OCI-LY3 (cell line): ENCODE measurements around the gene LINGO4.
A peak's percentile ranks its signal among the peaks of the same experiment; 100 is the strongest.
"Not testable (repeated sequence)": the region's sequence is repeated elsewhere in the genome, so short reads cannot be mapped to it uniquely, and the experiment has no call there.

Source experiments
- H2AFZ ChIP-seq: fragments of 200-600, 300-600 bp; shearing (Covaris generic); 2 replicates; pipeline ENCODE4 v1.6.0; 2014; ENCODE audit warnings: antibody characterized with exemption, low read depth, low read length
- H3K27ac ChIP-seq: fragments of 200-600, 300-600 bp; sonication (generic); 2 replicates; pipeline ENCODE4 v1.5.1; 2014; ENCODE audit warnings: mild to moderate bottlenecking, low read length, moderate library complexity, mixed read lengths
- H3K27me3 ChIP-seq: fragments of 200-600, 300-600 bp; sonication (generic); 2 replicates; pipeline ENCODE4 v1.6.1; 2014; ENCODE audit warnings: low read depth, low read length, mixed read lengths
- H3K36me3 ChIP-seq: fragments of 200-600, 300-600 bp; sonication (generic); replicated peaks from 2 replicates; pipeline ENCODE3; 2014; ENCODE audit warnings: low read depth, low read length, mixed read lengths
- H3K4me1 ChIP-seq: fragments of 300-600, 200-600 bp; sonication (generic); 2 replicates; pipeline ENCODE4 v1.6.1; 2014; ENCODE audit warnings: low read length, mixed read lengths
- H3K4me2 ChIP-seq: fragments of 200-600, 300-600 bp; sonication (generic); 2 replicates; pipeline ENCODE4 v1.6.1; 2014; ENCODE audit warnings: low read length, mixed read lengths
- H3K4me3 ChIP-seq: fragments of 300-600, 200-600 bp; sonication (generic); 2 replicates; pipeline ENCODE4 v1.5.1; 2014; ENCODE audit warnings: antibody characterized with exemption, mild to moderate bottlenecking, low read length, moderate library complexity
- H3K79me2 ChIP-seq: fragments of 300-600, 200-600 bp; shearing (Covaris generic); 2 replicates; pipeline ENCODE4 v1.6.1; 2014; ENCODE audit warnings: mild to moderate bottlenecking, low read length, mixed read lengths
- H3K9ac ChIP-seq: fragments of 300-600, 200-600 bp; shearing (Covaris generic); 2 replicates; pipeline ENCODE4 v1.6.0; 2014; ENCODE audit warnings: mild to moderate bottlenecking, low read length, moderate library complexity
- H3K9me3 ChIP-seq: fragments of 200-600, 300-600 bp; shearing (Covaris generic); 2 replicates; pipeline ENCODE4 v1.6.1; 2014; ENCODE audit warnings: low read length, mixed read lengths; ENCODE audit not compliant: insufficient read depth
- H4K20me1 ChIP-seq: fragments of 200-600, 300-600 bp; sonication (generic); 2 replicates; pipeline ENCODE4 v1.6.1; 2016; ENCODE audit warnings: low read length, mixed read lengths; ENCODE audit not compliant: insufficient read depth
- CTCF ChIP-seq: fragments of 200-600, 300-600 bp; sonication (generic); IDR thresholded peaks from 2 replicates; pipeline ENCODE4 v1.5.1; 2014; ENCODE audit warnings: antibody characterized with exemption, low read length, low read depth
- EZH2phosphoT487 ChIP-seq: fragments of 200-600 bp; shearing (Covaris generic); IDR thresholded peaks from 2 replicates; pipeline ENCODE4 v1.6.1; 2018; ENCODE audit warnings: antibody characterized with exemption, mixed run types, low read depth

Gene LINGO4

GRCh38 chr1:151774256-151774922, 30.8 kb downstream of the LINGO4 start:
- Histone ChIP-seq H3K36me3 (peaks cover 11% of the 10 kb centered on the region), H3K79me2 (no peaks in the 10 kb centered on the region), H3K4me2 (no peak overlapping the region), H3K4me1 (no peaks in the 10 kb centered on the region), H3K9me3 (no peaks in the 10 kb centered on the region), H3K4me3 (no peak overlapping the region), H3K9ac (no peak overlapping the region), H2AFZ (no peak overlapping the region), H3K27ac (no peak overlapping the region), H4K20me1 (no peaks in the 10 kb centered on the region), H3K27me3 (no peaks in the 10 kb centered on the region)
- TF ChIP-seq EZH2phosphoT487 (no peak), CTCF (no peak)

DNA sequence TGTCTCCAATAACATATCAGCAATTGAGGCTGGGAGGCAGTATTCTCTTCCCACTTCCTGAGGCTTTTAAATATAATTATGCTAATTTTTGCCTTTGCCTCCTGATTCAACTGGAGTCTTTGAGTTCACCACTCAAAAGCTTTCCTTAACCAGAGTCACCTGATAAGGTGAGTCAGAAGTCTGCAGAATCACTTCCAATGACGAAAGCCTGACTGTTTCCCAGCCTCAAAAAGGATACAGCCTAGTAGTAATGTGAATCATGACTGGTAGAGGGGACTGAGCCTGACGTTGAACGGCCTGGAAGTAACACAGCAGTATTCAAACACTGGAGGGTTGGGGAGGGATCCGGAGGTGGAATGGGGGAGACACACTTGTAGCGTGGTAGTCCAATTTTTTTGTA, 31.5 kb downstream of the LINGO4 start:
- no peak overlapping the region for H2AFZ ChIP-seq
- no peak overlapping the region for H3K4me3 ChIP-seq
- no peaks in the 10 kb centered on the region for H3K9me3 ChIP-seq
- H3K4me1 ChIP-seq = no peaks in the 10 kb centered on the region
- H3K36me3 ChIP-seq = peaks cover 11% of the 10 kb centered on the region
- no peaks in the 10 kb centered on the region for H3K27me3 ChIP-seq
- TF ChIP-seq CTCF = no peak
- no peak for TF ChIP-seq EZH2phosphoT487
- H3K9ac ChIP-seq = no peak overlapping the region
- no peak overlapping the region for H3K4me2 ChIP-seq
- no peaks in the 10 kb centered on the region for H3K79me2 ChIP-seq
- H4K20me1 ChIP-seq = no peaks in the 10 kb centered on the region
- no peak overlapping the region for H3K27ac ChIP-seq

GRCh38 chr1:151769270-151769669, 35.9 kb downstream of the LINGO4 start:
- H3K4me3 ChIP-seq, H4K20me1 ChIP-seq, H3K27me3 ChIP-seq, H3K79me2 ChIP-seq, H3K9me3 ChIP-seq, H3K9ac ChIP-seq, H2AFZ ChIP-seq, H3K4me2 ChIP-seq, H3K4me1 ChIP-seq, H3K36me3 ChIP-seq, H3K27ac ChIP-seq: not testable (repeated sequence)

DNA sequence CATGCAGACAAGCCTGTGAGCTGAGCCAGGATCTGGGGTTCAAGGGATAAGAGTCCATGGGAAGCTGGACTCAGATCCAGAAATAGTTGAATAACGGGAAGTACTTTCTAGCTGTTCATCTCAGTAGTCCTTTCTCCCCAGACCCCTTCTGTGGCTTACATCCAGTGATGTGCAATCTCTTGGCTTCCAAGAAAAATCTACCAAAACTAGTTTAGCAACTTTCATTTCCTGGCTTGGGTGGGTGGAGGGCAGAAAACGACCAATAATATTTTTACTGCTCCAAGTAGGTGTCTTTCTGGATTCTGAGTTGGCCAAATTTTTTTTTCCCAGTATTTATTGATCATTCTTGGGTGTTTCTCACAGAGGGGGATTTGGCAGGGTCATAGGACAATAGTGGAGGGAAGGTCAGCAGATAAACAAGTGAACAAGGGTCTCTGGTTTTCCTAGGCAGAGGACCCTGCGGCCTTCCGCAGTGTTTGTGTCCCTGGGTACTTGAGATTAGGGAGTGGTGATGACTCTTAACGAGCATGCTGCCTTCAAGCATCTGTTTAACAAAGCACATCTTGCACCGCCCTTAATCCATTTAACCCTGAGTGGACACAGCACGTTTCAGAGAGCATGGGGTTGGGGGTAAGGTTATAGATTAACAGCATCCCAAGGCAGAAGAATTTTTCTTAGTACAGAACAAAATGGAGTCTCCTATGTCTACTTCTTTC, 36.7 kb downstream of the LINGO4 start:
- not testable (repeated sequence) for H3K4me3 ChIP-seq, H3K79me2 ChIP-seq, H4K20me1 ChIP-seq, H3K36me3 ChIP-seq, H2AFZ ChIP-seq, H3K9me3 ChIP-seq, H3K27ac ChIP-seq, H3K27me3 ChIP-seq, H3K4me2 ChIP-seq, H3K4me1 ChIP-seq, H3K9ac ChIP-seq

DNA sequence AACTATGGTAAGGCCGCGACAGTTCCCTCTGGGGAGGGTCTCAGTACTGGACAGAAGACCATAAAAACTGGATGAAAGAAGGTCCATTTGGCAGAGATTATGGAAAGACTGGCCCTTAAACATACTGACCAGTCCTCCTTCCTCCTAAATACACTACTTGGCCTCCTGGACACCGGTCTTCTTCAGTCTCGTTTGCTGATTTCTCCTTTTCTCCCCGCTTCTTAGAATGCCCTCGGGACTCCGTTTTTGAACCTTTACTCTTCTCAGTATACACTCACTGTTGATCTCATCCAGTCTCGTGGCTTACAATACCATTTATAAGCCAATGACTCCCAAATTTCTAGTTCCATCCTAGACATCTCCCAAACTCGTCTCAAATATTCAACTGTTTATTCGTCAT, 41.2 kb downstream of the LINGO4 start:
- H3K27ac ChIP-seq = peak overlapping the region; percentile 59
- H4K20me1 ChIP-seq = no peaks in the 10 kb centered on the region
- TF ChIP-seq EZH2phosphoT487 (no peak), CTCF (no peak)
- H3K27me3 ChIP-seq = no peaks in the 10 kb centered on the region
- H3K36me3 ChIP-seq = peaks cover 22% of the 10 kb centered on the region
- H3K4me2 ChIP-seq = peak overlapping the region; percentile 96
- peaks cover 15% of the 10 kb centered on the region for H3K79me2 ChIP-seq
- peak overlapping the region; percentile 92 for H2AFZ ChIP-seq
- peaks cover 13% of the 10 kb centered on the region for H3K4me1 ChIP-seq
- peak overlapping the region; percentile 82 for H3K4me3 ChIP-seq
- no peaks in the 10 kb centered on the region for H3K9me3 ChIP-seq
- peak overlapping the region; percentile 75 for H3K9ac ChIP-seq
